HepG2 (cell line): ENCODE measurements around the gene LNX2. TPM values are rescaled to one million over a fixed set of nuclear protein-coding genes. Genes with fewer than 3 reads are reported as not detected.

Experiments
- ATAC-seq: fragments of 200-7000 bp; cut with Tn5 transposase; 3 replicates; pipeline ENCODE4 v1.9.1; 2020; ENCODE audit warnings: mild to moderate bottlenecking, moderate library complexity
- BruUV-seq: library from RNA; stranded (reverse); fragments of 400-500 nt; replicated peaks from 2 replicates; lab custom pipeline; 2021; lab: Mats Ljungman, UMichigan
- CTCF ChIA-PET: fragments of 300-600 bp; formaldehyde crosslinking; extraction: SDS; loops from one replicate; lab custom pipeline; 2021; ENCODE audit warnings: low total read pairs, inconsistent platforms, low intra/inter-chr PET ratio; lab: Yijun Ruan, JAX
- POLR2A ChIA-PET: fragments of 350-600 bp; sonication (Branson Sonifier 250); formaldehyde crosslinking; loops from one replicate; lab custom pipeline; 2020; ENCODE audit warnings: antibody characterized with exemption, inconsistent platforms; lab: Yijun Ruan, JAX
- DNase-seq: peaks from one replicate; pipeline ENCODE4 v3.0.0-alpha.2; 2015; ENCODE audit warnings: low spot score
- FAIRE-seq: peaks from 3 replicates; lab custom pipeline; 2011; peaks lifted over from hg19 to GRCh38; lab: Jason Lieb, UNC
- H2AFZ ChIP-seq: one replicate; pipeline ENCODE4 v1.6.1; 2011; ENCODE audit warnings: low read length, inconsistent platforms
- H3K27ac ChIP-seq: fragments of 300-600 bp; 3 replicates; pipeline ENCODE4 v1.8.0; 2011; ENCODE audit warnings: mixed run types, mild to moderate bottlenecking, mixed read lengths, low read length, inconsistent platforms; ENCODE audit not compliant: insufficient read depth; ENCODE audit errors: extremely low read length
- H3K27me3 ChIP-seq, 2 experiments: fragments of 200-600 bp in 1 of 2; 2 replicates in 1 of 2; 3 replicates in 1 of 2; pipeline versions ENCODE4 v1.6.0 to v1.8.0; 2011; ENCODE audit warnings: low read length in 2 of 2, mild to moderate bottlenecking in 2 of 2, moderate library complexity in 2 of 2, inconsistent platforms in 1 of 2; ENCODE audit not compliant: insufficient read depth in 2 of 2, control insufficient read depth in 1 of 2
- H3K36me3 ChIP-seq, 2 experiments: fragments of 200-600 bp in 1 of 2; replicated peaks in 1 of 2; 2 replicates in 1 of 2; 3 replicates in 1 of 2; pipeline versions ENCODE4 v1.5.1 to v1.8.0; 2011; ENCODE audit warnings: low read length in 2 of 2, inconsistent platforms in 1 of 2; ENCODE audit not compliant: insufficient read depth in 2 of 2, control insufficient read depth in 1 of 2
- H3K4me1 ChIP-seq: 2 replicates; pipeline ENCODE4 v1.5.1; 2012; ENCODE audit warnings: low read length, inconsistent platforms; ENCODE audit not compliant: insufficient read depth
- H3K4me2 ChIP-seq: 2 replicates; pipeline ENCODE4 v1.6.0; 2011; ENCODE audit warnings: low read depth, low read length, inconsistent platforms
- H3K4me3 ChIP-seq, 3 experiments: fragments of 200-600 bp in 1 of 3; sonication (generic), shearing (Covaris generic) in 1 of 3; replicated peaks in 1 of 3; 2 replicates each; pipeline ENCODE4 v1.5.1; 2011 to 2016; ENCODE audit warnings: low read length in 3 of 3, inconsistent platforms in 2 of 3, low read depth in 2 of 3, mild to moderate bottlenecking in 2 of 3, control low read depth in 1 of 3, mixed read lengths in 1 of 3; ENCODE audit not compliant: insufficient read depth in 1 of 3
- H3K79me2 ChIP-seq: one replicate; pipeline ENCODE4 v1.6.1; 2011; ENCODE audit warnings: low read length, inconsistent platforms; ENCODE audit not compliant: insufficient read depth
- H3K9ac ChIP-seq: 2 replicates; pipeline ENCODE4 v1.6.0; 2011; ENCODE audit warnings: mild to moderate bottlenecking, low read depth, low read length, inconsistent platforms; ENCODE audit not compliant: insufficient read depth
- H3K9me3 ChIP-seq: 2 replicates; pipeline ENCODE4 v1.5.1; 2012; ENCODE audit warnings: mild to moderate bottlenecking, low read length
- H4K20me1 ChIP-seq: 2 replicates; pipeline ENCODE4 v1.6.0; 2011; ENCODE audit warnings: inconsistent platforms, mild to moderate bottlenecking, low read length, moderate library complexity; ENCODE audit not compliant: insufficient read depth
- DMTF1 ChIP-seq: sonication (generic); formaldehyde crosslinking; IDR thresholded peaks from 2 replicates; pipeline ENCODE4 v1.4.0; 2020; ENCODE audit warnings: mild to moderate bottlenecking, missing genetic modification reagents
- DR1 ChIP-seq: sonication (generic); formaldehyde crosslinking; IDR thresholded peaks from 2 replicates; pipeline ENCODE4 v1.8.0; 2021; ENCODE audit warnings: mild to moderate bottlenecking, missing genetic modification reagents, inconsistent platforms
- JARID2 ChIP-seq: sonication (generic); formaldehyde crosslinking; IDR thresholded peaks from 2 replicates; pipeline ENCODE4 v1.8.1; 2023; ENCODE audit warnings: missing genetic modification reagents, inconsistent platforms; ENCODE audit not compliant: insufficient replicate concordance
- KDM5B ChIP-seq: sonication (generic); formaldehyde crosslinking; IDR thresholded peaks from 2 replicates; pipeline ENCODE4 v1.4.0; 2020; ENCODE audit warnings: missing genetic modification reagents, mild to moderate bottlenecking, borderline replicate concordance
- LBX2 ChIP-seq: sonication (generic); formaldehyde crosslinking; IDR thresholded peaks from 2 replicates; pipeline ENCODE4 v1.5.0; 2020; ENCODE audit warnings: missing genetic modification reagents, mild to moderate bottlenecking, borderline replicate concordance
- MZF1 ChIP-seq: sonication (generic); formaldehyde crosslinking; IDR thresholded peaks from 2 replicates; pipeline ENCODE4 v1.8.1; 2023; ENCODE audit warnings: mild to moderate bottlenecking, missing genetic modification reagents, borderline replicate concordance
- NR2C2 ChIP-seq: sonication (generic); formaldehyde crosslinking; IDR thresholded peaks from 2 replicates; pipeline ENCODE4 v1.4.0; 2020; ENCODE audit warnings: missing genetic modification reagents, mild to moderate bottlenecking, moderate library complexity, borderline replicate concordance
- POLR2AphosphoS5 ChIP-seq: IDR thresholded peaks from 2 replicates; pipeline ENCODE4 v1.6.1; 2012; ENCODE audit warnings: low read depth, low read length
- POLR2G ChIP-seq: fragments of 200-400 bp; formaldehyde crosslinking; IDR thresholded peaks from 2 replicates; pipeline ENCODE4 v1.6.1; 2018; ENCODE audit warnings: mild to moderate bottlenecking, low read depth, low read length, moderate library complexity
- UBTF ChIP-seq: sonication (generic); formaldehyde crosslinking; IDR thresholded peaks from 2 replicates; pipeline ENCODE4 v1.4.0; 2020; ENCODE audit warnings: mild to moderate bottlenecking, missing genetic modification reagents
- ZBTB2 ChIP-seq: sonication (generic); formaldehyde crosslinking; IDR thresholded peaks from 2 replicates; pipeline ENCODE4 v1.8.0; 2022; ENCODE audit warnings: low read depth, missing genetic modification reagents
- ZBTB39 ChIP-seq: sonication (generic); formaldehyde crosslinking; IDR thresholded peaks from 2 replicates; pipeline ENCODE4 v1.5.0; 2020; ENCODE audit warnings: missing genetic modification reagents
- ZNF337 ChIP-seq: sonication (generic); formaldehyde crosslinking; IDR thresholded peaks from 2 replicates; pipeline ENCODE4 v1.5.1; 2020; ENCODE audit warnings: missing genetic modification reagents, low read depth, mild to moderate bottlenecking, borderline replicate concordance
- ZNF441 ChIP-seq: sonication (generic); formaldehyde crosslinking; IDR thresholded peaks from 2 replicates; pipeline ENCODE4 v1.7.0; 2021; ENCODE audit warnings: missing genetic modification reagents, borderline replicate concordance
- ZNF652 ChIP-seq: IDR thresholded peaks from 2 replicates; pipeline ENCODE4 v1.6.1; 2016; ENCODE audit warnings: low read depth, borderline replicate concordance
- in situ Hi-C: cut with HindIII; loops from 2 replicates; pipeline ENCODE4 v1.10.0; 2017; ENCODE audit warnings: low pct_unique_long_range_greater_than_20kb; ENCODE audit not compliant: extremely low pct_ligation_motif_present
- intact Hi-C: fragments of 100-400 bp; cut with micrococcal nuclease; formaldehyde crosslinking; loops from one replicate; pipeline ENCODE4 v1.10.0; 2022; ENCODE audit not compliant: unreplicated experiment
- polyA plus RNA-seq, 8 experiments: library from polyadenylated mRNA; depleted of rRNA in 3 of 8; stranded (reverse) in 7 of 8; unstranded in 1 of 8; fragments of >200 nt; fragmentation: Illumina TruSeq in 4 of 8; extraction: Trizol in 4 of 8; gene quantifications; 2 replicates each; pipeline versions ENCODE4 v1.2.1 to v1.2.3, GENCODE V29; 2011 to 2016; ENCODE audit warnings: low read depth in 4 of 8, missing spikeins in 1 of 8, mixed read lengths in 1 of 8; ENCODE audit not compliant: insufficient read depth in 1 of 8
- total RNA-seq, 5 experiments: library from RNA; depleted of rRNA; stranded (reverse); fragments of >200 nt; fragmentation: Illumina TruSeq; extraction: Trizol; gene quantifications; 2 replicates each; pipeline ENCODE4 v1.2.3, GENCODE V29; 2016; ENCODE audit warnings: low read depth in 1 of 5

LNX2 gene
- total and polyA plus RNA-seq, 2 of the 13 experiments (the other 11 are each of a cell fraction or from before 2014, with no cell fraction given), result 9.2 to 9.7 TPM

- TF ChIP-seq DMTF1 (CRISPR knock-in tag) (no peak), MZF1 (CRISPR knock-in tag) (no peak), POLR2G (no peak), LBX2 (CRISPR knock-in tag) (no peak), UBTF (CRISPR knock-in tag) (no peak)
These were observed 27.1 kb downstream of the LNX2 start (continued) for GRCh38 chr13:27593267-27593666.

GRCh38 chr13:27592865-27593264 is 27.5 kb downstream of the LNX2 start:
- Histone ChIP-seq H3K4me3 (no peak overlapping the region), H3K9me3 (no peaks in the 10 kb centered on the region), H2AFZ (no peak overlapping the region), H3K36me3 (no peaks in the 10 kb centered on the region), H3K9ac (no peak overlapping the region), H3K79me2 (peaks cover 86% of the 10 kb centered on the region), H3K4me1 (peaks cover 49% of the 10 kb centered on the region), H3K4me2 (no peak overlapping the region), H3K27ac (no peak overlapping the region), H3K27me3 (no peaks in the 10 kb centered on the region), H4K20me1 (peaks cover 22% of the 10 kb centered on the region; the same call in 1 of the 2 replicates)
- intact Hi-C loops, result no loop called here
- in situ Hi-C loops, result no loop called here
- DNase-seq, result no peak
- no peak for FAIRE-seq
- ChIA-PET POLR2A (no interaction called here), CTCF (no interaction called here)
- BruUV-seq, result no TSS peak
- no peak for ATAC-seq
- TF ChIP-seq ZNF337 (CRISPR knock-in tag) (no peak), ZBTB2 (CRISPR knock-in tag) (no peak), NR2C2 (CRISPR knock-in tag) (no peak), POLR2AphosphoS5 (no peak), ZBTB39 (CRISPR knock-in tag) (no peak), DR1 (CRISPR knock-in tag) (no peak), ZNF652 (CRISPR knock-in tag) (no peak), JARID2 (CRISPR knock-in tag) (no peak), ZNF441 (CRISPR knock-in tag) (no peak), KDM5B (no peak)
